ENCODE data around the gene COX10.
"Not testable (repeated sequence)": the region's sequence is repeated elsewhere in the genome, so short reads cannot be mapped to it uniquely, and the experiment has no call there.

COX10 gene

GRCh38 chr17:14123619-14124278, 54.4 kb downstream of the COX10 start:
- DNase-seq = no peak

GRCh38 chr17:14124854-14125253, 55.5 kb downstream of the COX10 start:
- DNase-seq = no peak

- DNase-seq = no peak
Observed at GRCh38 chr17:14125518-14126137, 56.3 kb downstream of the COX10 start.

- no peak for DNase-seq
Observed at GRCh38 chr17:14133104-14133503, 63.8 kb downstream of the COX10 start.

DNA sequence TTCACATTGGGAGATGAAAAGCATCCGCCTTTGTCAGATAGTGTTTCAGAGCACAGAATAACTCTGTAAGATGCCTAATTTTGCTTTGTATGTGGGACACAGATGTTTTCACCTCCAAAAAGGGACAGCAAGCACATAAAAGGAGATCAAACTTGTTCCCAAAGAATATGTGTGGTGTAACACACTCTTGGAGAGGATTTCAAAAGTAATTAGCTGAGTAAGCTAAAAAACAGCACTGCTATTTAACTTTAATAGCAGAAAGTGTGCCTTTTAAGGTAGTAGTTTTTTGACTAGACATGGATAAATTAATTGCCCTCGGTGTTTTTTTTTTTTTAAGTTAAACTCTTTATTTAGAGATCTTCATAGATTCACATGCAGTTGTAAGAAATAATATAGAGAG, 65.2 kb downstream of the COX10 start:
- DNase-seq = no peak

DNA sequence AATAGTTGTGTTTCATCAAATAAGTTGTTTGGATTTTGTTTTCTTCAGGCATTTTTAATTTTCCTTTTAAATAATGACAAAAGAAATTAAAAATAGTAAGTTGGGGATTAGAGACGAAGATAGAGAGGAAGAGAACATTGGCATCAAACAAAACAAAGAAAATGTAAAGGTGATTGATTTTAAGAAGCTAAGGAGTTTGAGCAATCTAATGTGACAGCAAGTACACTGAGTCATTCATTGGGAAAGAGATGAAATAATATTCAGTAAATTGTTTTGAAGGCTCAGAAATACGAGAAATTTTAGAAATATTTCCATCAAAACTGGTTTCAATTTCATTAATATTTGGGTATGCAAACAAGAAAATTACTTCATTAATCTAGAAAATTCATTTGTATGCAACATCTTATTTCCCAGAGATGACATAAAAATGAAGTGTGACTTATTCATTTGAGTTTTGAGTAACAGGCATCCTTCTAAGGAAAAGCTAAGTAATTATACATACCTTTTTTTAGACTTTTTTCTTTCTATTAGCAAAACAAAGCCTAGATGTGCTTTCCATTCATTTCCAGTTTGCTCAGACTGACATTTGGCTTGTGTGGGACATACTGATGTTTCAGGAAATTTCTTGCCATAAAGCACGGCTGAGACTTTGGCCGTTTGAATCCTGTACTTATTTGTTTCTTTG, 66.7 kb downstream of the COX10 start:
- no peak for DNase-seq

DNA sequence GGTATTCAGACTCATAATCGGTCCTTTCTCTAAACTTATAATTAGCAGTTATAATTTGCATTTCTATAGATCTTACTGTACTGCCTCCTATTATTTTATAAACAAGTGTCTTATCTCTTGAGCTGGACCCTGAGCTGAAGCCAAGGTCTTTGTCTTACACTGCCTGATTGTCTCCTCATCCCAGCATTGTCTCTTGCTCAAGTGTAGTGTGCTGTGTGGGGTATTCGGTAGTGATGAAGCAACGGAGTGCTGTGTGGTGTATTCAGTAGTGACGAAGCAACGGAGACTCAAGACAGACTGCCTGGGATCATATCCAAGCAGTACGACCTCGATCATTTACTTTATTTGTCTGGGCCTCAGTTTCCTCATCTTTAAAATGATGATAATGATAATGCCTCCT, 69.3 kb downstream of the COX10 start:
- no peak for DNase-seq

DNA sequence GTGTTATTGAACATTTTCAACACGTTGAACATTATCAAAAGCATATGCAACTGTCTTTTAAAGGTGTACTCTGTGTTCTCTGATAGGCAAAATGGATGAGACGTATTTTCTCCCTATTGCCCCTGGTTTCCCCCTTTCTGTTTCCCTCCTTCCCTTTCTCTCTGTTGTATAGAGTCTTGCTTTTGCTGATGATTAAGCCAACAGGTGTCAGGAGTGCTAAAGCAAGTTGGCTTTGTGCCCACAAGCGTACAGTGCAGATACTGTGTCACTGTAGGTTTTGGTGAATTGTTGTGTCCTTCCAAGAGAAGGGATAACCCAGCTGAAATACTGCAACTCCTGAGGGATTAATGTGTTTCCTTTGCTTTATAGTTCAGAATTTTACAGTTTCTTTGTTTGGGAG, 74.4 kb downstream of the COX10 start:
- peak; percentile 24 for DNase-seq

GRCh38 chr17:14144508-14144907, 75.2 kb downstream of the COX10 start:
- DNase-seq = no peak

DNA sequence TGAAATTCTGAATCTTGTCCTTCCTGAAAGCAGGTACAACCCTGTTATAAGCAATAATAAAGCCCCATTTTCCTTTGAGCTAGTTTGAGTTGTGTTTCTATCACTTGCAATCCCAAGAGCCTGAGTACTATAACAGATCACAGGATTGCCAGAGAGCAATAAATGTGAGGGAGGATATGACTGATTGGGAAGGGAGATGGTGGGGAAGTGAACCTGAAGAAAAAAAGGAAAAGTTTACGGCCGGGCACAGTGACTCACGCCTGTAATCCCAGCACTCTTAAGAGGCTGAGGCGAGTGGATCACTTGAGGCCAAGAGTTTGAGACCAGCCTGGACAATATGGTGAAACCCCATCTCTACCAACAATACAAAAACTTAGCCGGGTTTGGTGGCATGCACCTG, 80.4 kb downstream of the COX10 start:
- DNase-seq = no peak

DNA sequence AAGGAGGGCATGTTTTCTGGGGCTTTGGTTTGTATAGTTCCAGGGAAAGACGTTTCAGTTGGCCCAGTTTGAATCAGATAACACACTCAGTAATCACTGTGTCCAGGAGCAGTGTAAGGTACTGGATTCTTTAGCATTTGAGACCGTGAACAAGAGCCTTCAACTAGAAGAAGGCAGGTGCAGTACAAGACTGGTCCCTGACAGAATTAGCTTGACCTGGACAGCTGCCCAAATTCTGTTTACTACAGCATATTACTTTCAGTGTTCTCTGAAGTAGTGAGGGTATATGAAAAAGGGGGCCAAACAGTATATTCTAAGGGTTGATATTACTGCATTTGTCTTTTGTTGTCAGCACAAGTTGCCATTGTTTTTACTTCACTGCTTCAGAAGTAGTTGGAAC, 81.3 kb downstream of the COX10 start:
- no peak for DNase-seq

DNA sequence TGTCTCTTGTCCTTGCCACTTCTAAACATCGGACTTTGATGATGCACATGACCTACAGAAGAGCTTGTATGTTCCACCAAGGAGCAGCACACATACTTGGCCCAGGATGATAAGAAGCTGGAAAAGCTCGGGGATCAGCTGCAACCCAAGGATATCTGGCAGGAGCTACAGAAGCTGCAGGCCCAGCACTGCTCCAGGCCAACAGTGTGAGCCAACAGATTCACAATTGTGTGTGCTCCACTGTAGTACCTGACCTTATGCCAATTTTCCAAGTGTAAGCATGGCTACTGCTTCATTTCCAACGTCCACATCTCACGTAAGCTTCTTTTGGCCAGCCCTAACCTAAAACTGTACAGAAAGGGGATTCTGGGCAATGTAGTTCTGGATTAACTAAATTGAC, 83.4 kb downstream of the COX10 start:
- DNase-seq = peak; percentile 62

DNA sequence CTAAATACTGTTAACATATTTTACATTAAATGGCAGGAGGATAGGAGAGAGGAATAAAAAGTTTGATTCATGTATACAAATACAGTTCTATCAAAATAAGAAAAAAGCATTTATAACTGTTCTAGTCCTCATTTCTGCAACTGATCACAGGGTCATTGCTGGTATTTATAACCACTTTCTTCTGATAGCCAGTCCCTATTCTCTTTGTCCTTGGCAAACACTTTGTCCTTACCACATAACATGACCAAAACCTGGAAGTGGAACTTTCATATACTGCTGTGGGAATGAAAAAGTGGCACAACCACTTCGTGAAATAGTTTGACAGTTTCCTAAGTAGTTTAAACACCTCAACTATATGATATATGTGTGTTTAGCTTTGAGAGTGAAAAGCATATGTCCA, 84.1 kb downstream of the COX10 start:
- no peak for DNase-seq

GRCh38 chr17:14156689-14157088, 87.4 kb downstream of the COX10 start:
- DNase-seq = no peak

GRCh38 chr17:14157822-14158221, 88.5 kb downstream of the COX10 start:
- no peak for DNase-seq

GRCh38 chr17:14158707-14159106, 89.4 kb downstream of the COX10 start:
- no peak for DNase-seq

- DNase-seq = no peak
Observed at GRCh38 chr17:14161419-14161818, 92.1 kb downstream of the COX10 start.

DNA sequence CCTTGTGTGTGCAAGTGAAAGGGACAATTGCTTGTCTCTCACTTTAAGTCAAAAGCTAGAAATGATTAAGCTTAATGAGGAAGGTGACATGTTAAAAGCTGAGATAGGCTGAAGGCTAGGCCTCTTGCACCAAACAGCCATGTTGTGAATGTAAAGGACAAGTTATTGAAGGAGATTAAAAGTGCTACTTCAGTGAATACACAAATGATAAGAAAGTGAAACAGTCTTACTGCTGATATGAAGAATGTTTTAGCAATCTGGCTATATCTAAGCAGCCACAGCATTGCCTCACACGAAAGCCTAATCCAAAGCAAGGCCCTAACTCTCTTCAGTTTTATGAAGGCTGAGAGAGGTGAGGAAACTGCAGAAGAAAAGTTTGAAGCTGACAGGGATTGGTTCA, 96.3 kb downstream of the COX10 start:
- DNase-seq = no peak

GRCh38 chr17:14167831-14168230, 98.5 kb downstream of the COX10 start:
- DNase-seq = not testable (repeated sequence)

- no peak for DNase-seq
Observed at GRCh38 chr17:14168582-14168981, 99.3 kb downstream of the COX10 start.

DNA sequence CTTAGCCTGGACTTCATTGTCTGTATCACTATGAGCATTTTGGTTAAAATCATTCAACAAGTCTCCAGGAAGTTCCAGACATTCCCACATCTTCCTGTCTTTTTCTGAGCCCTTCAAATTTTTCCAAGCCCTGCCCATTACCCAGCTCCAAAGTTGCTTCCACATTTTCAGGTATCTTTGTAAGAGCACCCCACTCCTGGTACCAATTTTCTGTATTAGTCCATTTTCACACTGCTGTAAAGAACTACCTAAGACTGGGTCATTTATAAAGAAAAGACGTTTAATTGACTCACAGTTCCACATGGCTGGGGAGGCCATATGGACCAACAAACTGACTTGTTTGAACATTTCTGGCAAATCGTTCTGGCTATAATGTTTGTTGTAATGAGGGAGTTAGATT, 100.0 kb downstream of the COX10 start:
- no peak for DNase-seq

- DNase-seq = no peak
Observed at GRCh38 chr17:14169901-14170300, 100.6 kb downstream of the COX10 start.

DNA sequence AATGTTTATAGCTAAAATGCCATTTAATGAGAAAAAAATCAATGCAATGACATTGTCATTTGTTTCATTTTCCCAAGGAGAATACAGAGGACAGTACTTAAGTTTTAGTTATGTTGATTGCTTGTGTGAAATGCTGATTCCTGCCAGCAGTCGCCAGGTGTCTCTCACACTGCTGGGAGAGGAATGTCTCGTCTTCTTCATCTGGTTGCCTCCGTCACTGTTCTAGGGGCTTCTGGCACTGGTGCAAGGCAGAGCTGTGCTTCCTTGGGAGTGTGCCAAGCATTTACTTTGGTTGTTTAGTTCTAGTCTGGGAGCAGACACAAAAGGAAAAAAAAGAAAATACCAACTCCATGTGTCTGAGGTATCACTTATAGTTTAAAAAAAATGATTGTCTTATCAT, 107.7 kb downstream of the COX10 start:
- DNase-seq = peak; percentile 40

DNA sequence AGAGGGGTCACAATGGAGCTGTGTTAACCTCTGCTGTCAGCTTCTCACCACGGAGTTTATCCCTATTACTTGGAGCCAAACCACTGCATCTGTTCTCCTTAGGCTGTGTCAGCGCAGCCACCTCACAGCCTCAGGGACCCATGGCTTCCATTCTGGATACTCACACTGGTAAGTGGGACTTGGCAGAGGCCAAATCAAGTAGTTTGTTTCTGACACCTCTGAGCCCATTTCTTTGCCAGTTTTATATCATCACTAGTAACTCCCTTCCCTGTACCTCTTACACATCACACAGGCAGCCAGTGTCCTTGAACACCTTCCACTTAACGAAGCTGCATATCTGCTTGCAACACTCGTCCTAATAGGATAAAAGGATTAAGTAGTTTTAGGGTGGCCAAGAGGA, 108.5 kb downstream of the COX10 start:
- not testable (repeated sequence) for DNase-seq
